Measurements from ENCODE around the gene CADPS. TPM values are rescaled to one million over a fixed set of nuclear protein-coding genes. Genes with fewer than 3 reads are reported as not detected.

The CADPS gene
- total and polyA plus RNA-seq, 2 of the 4 experiments (the other 2 are of a cell fraction): not detected

GRCh38 chr3:62414786-62415185 lies 460.4 kb downstream of the CADPS start:
- H3K4ac ChIP-seq (ENCODE audit: low read depth, low read length): no peak overlapping the region
- no peak overlapping the region for H2BK15ac ChIP-seq (ENCODE audit: low read depth, low read length)
- no peaks in the 10 kb centered on the region for H4K20me1 ChIP-seq (ENCODE audit: insufficient read depth, low read length)
- H3K56ac ChIP-seq (ENCODE audit: extremely low read depth, insufficient read depth, low read length): no peak overlapping the region
- in situ Hi-C loops (cut with MboI; ENCODE audit: low sequenced_read_pairs): no loop called here
- ATAC-seq (ENCODE audit: low read depth) (no peak), DNase-seq (no peak)
- whole genome bisulfite sequencing, 2 experiments (ENCODE audit: extremely low coverage in 2 of 2, insufficient read length in 1 of 2): 20% methylated on average over 1 of the region's 11 CpGs; no CpG with 5 or more reads in 1 of the 2 experiments
- intact Hi-C loops (cut with micrococcal nuclease): no loop called here
- H4K8ac ChIP-seq (ENCODE audit: low read depth in 2 of 2, low read length in 2 of 2): no peak overlapping the region
- H2AFZ ChIP-seq (replicated peaks; ENCODE audit: low read length, poor library complexity): no peak overlapping the region
- no peak overlapping the region for H2AK9ac ChIP-seq (replicated peaks; ENCODE audit: low read depth, low read length, poor library complexity)
- H2BK5ac ChIP-seq (ENCODE audit: low read depth, low read length, poor library complexity, severe bottlenecking): no peak overlapping the region
- H3K27ac ChIP-seq (ENCODE audit: insufficient read depth, low read length): no peak overlapping the region
- H3K14ac ChIP-seq (replicated peaks; ENCODE audit: low read depth, low read length): no peak overlapping the region
- H4K5ac ChIP-seq (ENCODE audit: low read depth, low read length): no peak overlapping the region
- no peaks in the 10 kb centered on the region for H3K36me3 ChIP-seq (ENCODE audit: control insufficient read depth, insufficient read depth, low read length)
- H4K91ac ChIP-seq (ENCODE audit: insufficient read depth, low read depth, low read length): no peak overlapping the region
- no peak overlapping the region for H3K18ac ChIP-seq (ENCODE audit: low read depth, low read length)
- TF ChIP-seq RCOR1 (IDR thresholded peaks at IDR 0.05; ENCODE audit: insufficient replicate concordance, low read length) (no peak), FOS (IDR thresholded peaks at IDR 0.05; ENCODE audit: low read depth, low read length) (no peak), RAD21 (IDR thresholded peaks at IDR 0.05; ENCODE audit: low read length) (no peak), MAZ (IDR thresholded peaks at IDR 0.05; ENCODE audit: borderline replicate concordance, low read depth, low read length) (no peak), ELK1 (IDR thresholded peaks at IDR 0.05; ENCODE audit: borderline replicate concordance, low read depth, low read length) (no peak), BHLHE40 (IDR thresholded peaks at IDR 0.05; ENCODE audit: low read depth, low read length) (no peak), MXI1 (IDR thresholded peaks at IDR 0.05; ENCODE audit: borderline replicate concordance, low read depth, low read length) (no peak), RFX5 (IDR thresholded peaks at IDR 0.05; ENCODE audit: low read depth, low read length) (no peak), NFE2L2 (IDR thresholded peaks at IDR 0.05; ENCODE audit: low read depth, low read length) (no peak), POLR2A (IDR thresholded peaks at IDR 0.05; ENCODE audit: low read depth, low read length) (no peak), CEBPB (IDR thresholded peaks at IDR 0.05; ENCODE audit: low read depth, low read length) (no peak), MAFK (IDR thresholded peaks at IDR 0.05; ENCODE audit: low read depth, low read length) (no peak), CTCF (conservative IDR thresholded peaks at IDR 0.05; ENCODE audit: low read depth, low read length) (no peak), CHD1 (IDR thresholded peaks at IDR 0.05; ENCODE audit: low read depth, low read length) (no peak), SMC3 (IDR thresholded peaks at IDR 0.05; ENCODE audit: low read depth, low read length) (no peak), USF2 (IDR thresholded peaks at IDR 0.05; ENCODE audit: low read depth, low read length) (no peak)
- ChIA-PET CTCF (no interaction called here), POLR2A (ENCODE audit: unreplicated experiment) (no interaction called here)
- H3K79me1 ChIP-seq (ENCODE audit: low read depth in 1 of 2, low read length in 2 of 2): no peaks in the 10 kb centered on the region
- dilution Hi-C loops (cut with HindIII; ENCODE audit: low sequenced_read_pairs, unreplicated experiment): no loop called here
- H2AK5ac ChIP-seq (ENCODE audit: low read depth, low read length): no peak overlapping the region
- no peak overlapping the region for H3K4me3 ChIP-seq (ENCODE audit: insufficient read depth, low read depth, low read length)
- H3K4me2 ChIP-seq (ENCODE audit: low read depth, low read length): no peak overlapping the region
- no peak overlapping the region for H2BK120ac ChIP-seq (ENCODE audit: low read depth, low read length)
- BruUV-seq (replicated peaks): no TSS peak
- H3K9me1 ChIP-seq (ENCODE audit: insufficient read depth, low read length): no peaks in the 10 kb centered on the region
- no peaks in the 10 kb centered on the region for H3K4me1 ChIP-seq (ENCODE audit: control insufficient read depth, insufficient read depth, low read length)
- peaks cover 1% of the 10 kb centered on the region for H3K27me3 ChIP-seq (ENCODE audit: control insufficient read depth, insufficient read depth, low read length)
- no peak overlapping the region for H3K9ac ChIP-seq (ENCODE audit: low read depth, low read length)
- no peak overlapping the region for H2BK20ac ChIP-seq (ENCODE audit: low read depth, low read length)
- no peaks in the 10 kb centered on the region for H3K9me3 ChIP-seq (ENCODE audit: control insufficient read depth, insufficient read depth, low read length)
- H3K23ac ChIP-seq (ENCODE audit: low read depth, low read length): no peak overlapping the region
